ENCODE data around the gene CASQ2. TPM values are rescaled to one million over a fixed set of nuclear protein-coding genes. Genes with fewer than 3 reads are reported as not detected.

Gene CASQ2
- total and polyA plus RNA-seq, 2 donors (not counting 1 experiment from before 2014, with no cell fraction given) = not detected

- Histone ChIP-seq H4K20me1 (ENCODE audit: control insufficient read depth, insufficient read depth, low read length, poor library complexity, severe bottlenecking) (no peaks in the 10 kb centered on the region), H3K79me2 (ENCODE audit: control insufficient read depth, insufficient read depth, low read length) (no peaks in the 10 kb centered on the region), H2AFZ (ENCODE audit: insufficient read depth, low read depth, low read length, poor library complexity, severe bottlenecking) (no peak overlapping the region), H3K27ac (ENCODE audit: low read length in 2 of 2) (no peak overlapping the region), H3K36me3 (replicated peaks in 1 of 2; ENCODE audit: control extremely low read depth in 1 of 2, control insufficient read depth in 1 of 2, extremely low read depth in 1 of 2, insufficient read depth in 2 of 2, low read length in 1 of 2) (no peaks in the 10 kb centered on the region), H3K9ac (ENCODE audit: low read length) (no peak overlapping the region), H3K27me3 (replicated peaks in 1 of 4; ENCODE audit: control extremely low read depth in 1 of 4, control insufficient read depth in 3 of 4, insufficient read depth in 4 of 4, low read length in 3 of 4) (no peaks in the 10 kb centered on the region), H3K4me2 (replicated peaks; ENCODE audit: low read depth, low read length, poor library complexity, severe bottlenecking) (no peak overlapping the region), H3K4me3 (ENCODE audit: control extremely low read depth in 1 of 5, extremely low read depth in 1 of 5, insufficient read depth in 1 of 5, low read depth in 2 of 5, low read length in 4 of 5) (no peak overlapping the region), H3K4me1 (ENCODE audit: control insufficient read depth in 2 of 2, insufficient read depth in 2 of 2, low read length in 2 of 2) (no peaks in the 10 kb centered on the region), H3K9me3 (ENCODE audit: control extremely low read depth in 1 of 3, control insufficient read depth in 2 of 3, insufficient read depth in 1 of 3, low read length in 2 of 3) (no peaks in the 10 kb centered on the region)
- TF ChIP-seq EZH2 (IDR thresholded peaks at IDR 0.05; ENCODE audit: borderline replicate concordance, insufficient read depth, low read depth, low read length, poor library complexity, severe bottlenecking) (no peak), CTCF (IDR thresholded peaks at IDR 0.05) (no peak)
- H3K4me3 Mint-ChIP-seq = no peak overlapping the region
- no peak for ATAC-seq (ENCODE audit: low read depth)
- H3K27ac Mint-ChIP-seq = no peak overlapping the region
- WGBS (ENCODE audit: insufficient coverage) = no CpG with 5 or more reads among the region's 3 CpGs
- H3K27me3 Mint-ChIP-seq = peaks cover 15% of the 10 kb centered on the region
- peaks cover 7% of the 10 kb centered on the region for H3K9me3 Mint-ChIP-seq (ENCODE audit: insufficient read depth)
- H3K4me1 Mint-ChIP-seq = no peaks in the 10 kb centered on the region
- DNase-seq = no peak
- ChIA-PET POLR2A (no interaction called here), CTCF (interaction anchor here (0.5 kb wide), 1 partner anchor 51 kb away, joined by 3 read pairs; no protein-coding TSS in a partner anchor)
- intact Hi-C loops (cut with micrococcal nuclease) = no loop called here
Observed at GRCh38 chr1:115757326-115757725, 11.2 kb downstream of the CASQ2 start.

DNA sequence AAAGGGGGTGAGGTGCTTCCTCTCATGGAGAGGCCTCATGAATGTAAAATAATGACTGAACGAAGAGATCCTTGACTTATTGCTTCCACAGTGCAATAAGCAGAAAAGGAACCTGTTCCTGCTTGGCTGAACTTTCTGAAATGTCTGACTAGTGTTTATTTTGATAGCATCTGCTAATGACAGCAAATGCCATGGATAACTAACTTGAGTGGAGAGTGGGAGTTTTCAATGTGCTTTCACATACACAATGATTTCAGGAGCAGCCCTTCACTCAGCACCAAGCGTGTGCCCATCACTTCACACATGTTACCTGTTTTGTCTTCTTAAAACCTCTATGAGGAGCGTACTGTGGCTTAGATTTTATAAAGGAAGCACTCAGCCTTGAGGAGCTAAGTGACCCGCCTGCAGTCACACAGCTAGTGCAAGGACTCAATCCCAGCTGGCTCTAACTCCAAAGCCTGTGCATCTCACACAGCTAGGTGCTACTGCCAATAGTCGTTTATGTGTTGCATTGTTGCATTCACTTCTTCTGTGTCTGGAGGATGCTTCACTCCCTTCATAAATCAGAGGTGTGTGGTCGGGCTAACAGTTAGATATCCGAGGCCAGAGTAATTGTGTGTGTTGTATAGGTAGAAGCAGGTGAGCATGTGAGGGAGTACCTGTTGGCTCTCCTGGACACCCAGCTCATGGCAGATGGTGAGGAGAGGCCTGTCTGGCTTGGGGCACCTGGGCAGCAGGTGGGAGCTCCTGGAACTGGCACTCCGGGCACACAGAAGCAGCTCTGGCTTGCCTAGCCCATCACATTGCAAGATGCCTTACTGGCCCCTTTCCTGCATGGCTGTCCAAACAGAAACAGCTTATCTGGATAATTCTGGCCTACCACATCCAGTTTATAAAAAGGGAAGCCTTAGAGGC is 12.8 kb downstream of the CASQ2 start:
- H3K27me3 Mint-ChIP-seq = peaks cover 26% of the 10 kb centered on the region
- no peak for ATAC-seq (ENCODE audit: low read depth)
- intact Hi-C loops (cut with micrococcal nuclease) = no loop called here
- Histone ChIP-seq H3K36me3 (replicated peaks in 1 of 2; ENCODE audit: control extremely low read depth in 1 of 2, control insufficient read depth in 1 of 2, extremely low read depth in 1 of 2, insufficient read depth in 2 of 2, low read length in 1 of 2) (no peaks in the 10 kb centered on the region), H3K4me1 (ENCODE audit: control insufficient read depth in 2 of 2, insufficient read depth in 2 of 2, low read length in 2 of 2) (no peaks in the 10 kb centered on the region), H3K9ac (ENCODE audit: low read length) (no peak overlapping the region), H3K9me3 (ENCODE audit: control extremely low read depth in 1 of 3, control insufficient read depth in 2 of 3, insufficient read depth in 1 of 3, low read length in 2 of 3) (no peaks in the 10 kb centered on the region), H2AFZ (ENCODE audit: insufficient read depth, low read depth, low read length, poor library complexity, severe bottlenecking) (no peak overlapping the region), H3K4me2 (replicated peaks; ENCODE audit: low read depth, low read length, poor library complexity, severe bottlenecking) (no peak overlapping the region), H3K79me2 (ENCODE audit: control insufficient read depth, insufficient read depth, low read length) (no peaks in the 10 kb centered on the region), H3K27ac (ENCODE audit: low read length in 2 of 2) (no peak overlapping the region), H3K4me3 (ENCODE audit: control extremely low read depth in 1 of 5, extremely low read depth in 1 of 5, insufficient read depth in 1 of 5, low read depth in 2 of 5, low read length in 4 of 5) (no peak overlapping the region), H3K27me3 (replicated peaks in 1 of 4; ENCODE audit: control extremely low read depth in 1 of 4, control insufficient read depth in 3 of 4, insufficient read depth in 4 of 4, low read length in 3 of 4) (no peaks in the 10 kb centered on the region), H4K20me1 (ENCODE audit: control insufficient read depth, insufficient read depth, low read length, poor library complexity, severe bottlenecking) (no peaks in the 10 kb centered on the region)
- H3K27ac Mint-ChIP-seq = no peak overlapping the region
- no peak overlapping the region for H3K4me3 Mint-ChIP-seq
- ChIA-PET POLR2A (no interaction called here), CTCF (no interaction called here)
- TF ChIP-seq EZH2 (IDR thresholded peaks at IDR 0.05; ENCODE audit: borderline replicate concordance, insufficient read depth, low read depth, low read length, poor library complexity, severe bottlenecking) (no peak), CTCF (IDR thresholded peaks at IDR 0.05) (no peak)
- WGBS (ENCODE audit: insufficient coverage) = 78% methylated on average over 4 of the region's 8 CpGs
- H3K9me3 Mint-ChIP-seq (ENCODE audit: insufficient read depth) = peaks cover 7% of the 10 kb centered on the region
- no peak for DNase-seq
- no peaks in the 10 kb centered on the region for H3K4me1 Mint-ChIP-seq
